Fibroblast of lung (primary cell): ENCODE measurements around the gene NET1. TPM values are rescaled to one million over a fixed set of nuclear protein-coding genes. Genes with fewer than 3 reads are reported as not detected.

ENCODE experiments used
- DNase-seq, 2 donors: peaks; one replicate each; pipeline versions ENCODE4 v3.0.0 to v3.0.0-alpha.2; 2010; ENCODE audit warnings: low read depth in 2 of 2
- H2AFZ ChIP-seq: 2 replicates; pipeline ENCODE4 v1.5.1; 2012; ENCODE audit warnings: low read length, control low read depth, inconsistent platforms
- H3K27ac ChIP-seq: 2 replicates; pipeline ENCODE4 v1.5.1; 2011; ENCODE audit warnings: low read length, control low read depth; ENCODE audit not compliant: insufficient read depth
- H3K27me3 ChIP-seq: 2 replicates; pipeline ENCODE4 v1.5.1; 2011; ENCODE audit warnings: mild to moderate bottlenecking, low read length; ENCODE audit not compliant: control insufficient read depth, insufficient read depth
- H3K36me3 ChIP-seq: 2 replicates; pipeline ENCODE4 v1.5.1; 2011; ENCODE audit warnings: low read length; ENCODE audit not compliant: control insufficient read depth, insufficient read depth
- H3K4me1 ChIP-seq: 2 replicates; pipeline ENCODE4 v1.5.1; 2011; ENCODE audit warnings: low read length; ENCODE audit not compliant: control insufficient read depth, insufficient read depth; ENCODE audit errors: extremely low read depth
- H3K4me2 ChIP-seq: 2 replicates; pipeline ENCODE4 v1.5.1; 2011; ENCODE audit warnings: low read length, control low read depth; ENCODE audit not compliant: insufficient read depth; ENCODE audit errors: extremely low read depth
- H3K4me3 ChIP-seq, 4 experiments: fragments of 200-600 bp in 1 of 4; sonication (generic) in 1 of 4; replicated peaks in 1 of 4; 2 replicates each; pipeline ENCODE4 v1.5.1; 2011 to 2016; ENCODE audit warnings: low read length in 4 of 4, low read depth in 3 of 4, mild to moderate bottlenecking in 3 of 4, control low read depth in 2 of 4, inconsistent platforms in 1 of 4, mixed read lengths in 1 of 4; ENCODE audit not compliant: insufficient read depth in 1 of 4; ENCODE audit errors: control extremely low read depth in 1 of 4
- H3K79me2 ChIP-seq: 2 replicates; pipeline ENCODE4 v1.5.1; 2012; ENCODE audit warnings: mild to moderate bottlenecking, low read length, inconsistent platforms; ENCODE audit not compliant: control insufficient read depth, insufficient read depth
- H3K9ac ChIP-seq: 2 replicates; pipeline ENCODE4 v1.5.1; 2011; ENCODE audit warnings: mild to moderate bottlenecking, low read length, control low read depth; ENCODE audit not compliant: insufficient read depth
- H3K9me3 ChIP-seq: 2 replicates; pipeline ENCODE4 v1.5.1; 2012; ENCODE audit warnings: low read depth, low read length; ENCODE audit not compliant: control insufficient read depth, insufficient read depth
- H4K20me1 ChIP-seq: 2 replicates; pipeline ENCODE4 v1.5.1; 2011; ENCODE audit warnings: low read length; ENCODE audit not compliant: control insufficient read depth, insufficient read depth; ENCODE audit errors: extremely low read depth
- EZH2 ChIP-seq: IDR thresholded peaks from 2 replicates; pipeline ENCODE4 v1.5.1; 2012; ENCODE audit warnings: low read length, control low read depth, mild to moderate bottlenecking; ENCODE audit errors: missing control alignments
- polyA plus RNA-seq, 2 donors: library from polyadenylated mRNA; depleted of rRNA in 1 of 2; stranded (reverse) in 1 of 2; unstranded in 1 of 2; fragments of >200 nt; gene quantifications; 2 replicates each; pipeline ENCODE4 v1.2.1, GENCODE V29; 2011 to 2012; ENCODE audit warnings: missing spikeins in 1 of 2
- total RNA-seq: library from RNA; depleted of rRNA; stranded (reverse); fragments of >200 nt; gene quantifications from 2 replicates; pipeline ENCODE4 v1.2.1, GENCODE V29; 2014
- TF ChIP-seq, protein P1 (sequence below), 2 donors: IDR thresholded peaks in 1 of 2; conservative IDR thresholded peaks in 1 of 2; 1 replicate in 1 of 2; 2 replicates in 1 of 2; pipeline ENCODE4 v1.5.1; 2011 to 2012; ENCODE audit warnings: low read length in 2 of 2, control low read depth in 1 of 2, inconsistent platforms in 1 of 2, low read depth in 1 of 2, mild to moderate bottlenecking in 1 of 2

Gene NET1
- total and polyA plus RNA-seq, 2 donors (not counting 1 experiment from before 2014, with no cell fraction given), result 7.2 to 45.4 TPM

DNA sequence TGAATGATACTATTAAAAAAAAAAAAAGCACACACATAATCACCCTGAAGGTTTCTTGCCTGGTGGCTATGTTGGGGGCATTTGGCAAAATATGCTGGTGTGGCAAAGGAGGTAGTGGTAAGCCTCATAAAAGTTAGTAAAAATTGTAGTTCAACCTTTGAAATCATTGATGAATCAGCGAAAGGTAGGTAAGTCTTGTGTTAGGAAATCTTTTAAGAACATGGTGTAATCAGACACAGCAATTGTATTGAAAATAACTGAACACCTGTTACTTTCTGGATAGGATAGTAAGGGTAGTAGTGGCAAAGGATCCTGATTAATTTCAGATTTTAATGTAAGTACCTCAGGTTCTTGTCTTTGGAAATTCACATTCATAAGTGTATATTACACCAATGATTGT lies 46.1 kb downstream of the NET1 start:
- Histone ChIP-seq H4K20me1 (no peaks in the 10 kb centered on the region), H2AFZ (no peak overlapping the region), H3K79me2 (no peaks in the 10 kb centered on the region), H3K4me2 (no peak overlapping the region), H3K36me3 (peaks cover 2% of the 10 kb centered on the region), H3K4me3 (no peak overlapping the region), H3K27me3 (no peaks in the 10 kb centered on the region), H3K4me1 (peaks cover 6% of the 10 kb centered on the region), H3K9me3 (no peaks in the 10 kb centered on the region), H3K9ac (no peak overlapping the region), H3K27ac (no peak overlapping the region)
- DNase-seq, result no peak
- TF ChIP-seq, protein P1, sequence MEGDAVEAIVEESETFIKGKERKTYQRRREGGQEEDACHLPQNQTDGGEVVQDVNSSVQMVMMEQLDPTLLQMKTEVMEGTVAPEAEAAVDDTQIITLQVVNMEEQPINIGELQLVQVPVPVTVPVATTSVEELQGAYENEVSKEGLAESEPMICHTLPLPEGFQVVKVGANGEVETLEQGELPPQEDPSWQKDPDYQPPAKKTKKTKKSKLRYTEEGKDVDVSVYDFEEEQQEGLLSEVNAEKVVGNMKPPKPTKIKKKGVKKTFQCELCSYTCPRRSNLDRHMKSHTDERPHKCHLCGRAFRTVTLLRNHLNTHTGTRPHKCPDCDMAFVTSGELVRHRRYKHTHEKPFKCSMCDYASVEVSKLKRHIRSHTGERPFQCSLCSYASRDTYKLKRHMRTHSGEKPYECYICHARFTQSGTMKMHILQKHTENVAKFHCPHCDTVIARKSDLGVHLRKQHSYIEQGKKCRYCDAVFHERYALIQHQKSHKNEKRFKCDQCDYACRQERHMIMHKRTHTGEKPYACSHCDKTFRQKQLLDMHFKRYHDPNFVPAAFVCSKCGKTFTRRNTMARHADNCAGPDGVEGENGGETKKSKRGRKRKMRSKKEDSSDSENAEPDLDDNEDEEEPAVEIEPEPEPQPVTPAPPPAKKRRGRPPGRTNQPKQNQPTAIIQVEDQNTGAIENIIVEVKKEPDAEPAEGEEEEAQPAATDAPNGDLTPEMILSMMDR (conservative IDR thresholded peaks at IDR 0.05 in 1 of 2, IDR thresholded peaks at IDR 0.05 in 1 of 2; ENCODE audit: low read depth in 1 of 2, low read length in 2 of 2), result no peak
- TF ChIP-seq EZH2, result no peak

DNA sequence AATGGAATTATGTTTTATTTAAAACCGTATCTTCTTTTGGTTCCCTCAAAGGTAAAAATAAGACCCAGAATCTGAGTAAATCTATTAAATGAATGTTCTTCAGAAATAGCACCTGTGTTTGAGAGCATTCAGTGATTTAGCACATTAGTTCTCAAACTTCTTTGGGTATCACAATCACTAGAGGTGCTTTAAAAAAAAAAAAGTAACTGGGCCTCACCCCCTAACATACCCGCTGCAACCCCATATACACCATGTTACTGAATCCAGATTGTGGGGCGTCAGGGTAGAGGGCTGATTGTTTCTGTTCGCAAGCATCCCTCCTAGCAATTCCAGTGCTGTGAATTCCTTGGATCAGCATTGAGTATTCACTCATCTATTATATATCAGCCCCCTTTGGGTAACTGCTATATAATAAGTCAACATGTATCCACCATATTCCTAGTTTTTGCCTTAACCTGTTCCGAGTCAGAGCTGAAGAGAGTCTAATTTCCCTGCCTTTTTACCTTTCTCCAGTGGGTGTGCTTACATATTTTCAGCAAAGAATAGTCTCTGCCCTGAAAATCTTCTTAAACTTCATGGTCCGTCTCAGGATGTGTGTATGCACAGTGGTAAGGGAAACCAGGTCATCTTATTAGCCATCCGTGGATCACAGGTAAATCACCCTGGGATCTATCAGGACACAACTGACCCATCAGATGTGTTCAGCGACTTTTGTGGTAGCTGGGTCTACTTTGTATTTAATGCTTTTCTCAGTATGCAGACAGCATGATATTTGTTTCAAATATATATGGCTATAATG lies 46.8 kb downstream of the NET1 start:
- no peak overlapping the region for H3K9ac ChIP-seq
- H2AFZ ChIP-seq, result no peak overlapping the region
- DNase-seq, result no peak

DNA sequence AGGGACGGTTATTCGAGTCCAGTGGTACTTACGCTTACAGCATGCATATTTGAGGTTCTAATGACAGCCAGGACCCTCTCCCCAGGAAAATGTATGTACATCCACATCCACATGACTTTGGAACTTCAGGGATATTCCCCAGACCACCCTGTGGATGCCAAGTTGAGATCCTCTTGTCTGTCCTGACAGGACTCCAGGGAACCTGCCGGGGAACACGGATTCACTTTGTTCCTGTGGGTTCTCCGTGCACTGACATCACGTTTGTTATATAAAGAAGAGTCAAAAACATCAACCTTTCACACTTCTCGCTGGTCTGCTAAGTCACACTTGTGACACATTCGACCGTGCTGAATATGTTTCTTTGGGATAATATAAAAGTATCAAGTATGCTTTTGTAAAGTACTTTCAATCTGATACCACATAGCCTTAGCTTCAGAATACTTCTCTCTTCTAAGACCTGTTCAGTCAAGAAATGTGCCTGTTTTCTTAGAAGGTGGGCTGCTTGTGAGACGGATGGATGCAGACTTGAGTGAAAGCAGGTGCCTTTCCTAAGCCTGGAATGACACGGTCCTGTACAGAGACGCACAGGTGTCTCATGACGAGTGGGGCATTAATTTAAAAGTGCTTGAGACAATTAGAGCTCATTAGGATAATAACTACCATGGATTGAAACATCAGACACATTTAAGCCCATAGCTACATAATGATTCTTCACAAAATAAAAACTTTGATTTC lies 48.3 kb downstream of the NET1 start:
- no peaks in the 10 kb centered on the region for H3K36me3 ChIP-seq
- H3K27ac ChIP-seq, result no peak overlapping the region
- no peak overlapping the region for H2AFZ ChIP-seq
- TF ChIP-seq, protein P1 (conservative IDR thresholded peaks at IDR 0.05 in 1 of 2, IDR thresholded peaks at IDR 0.05 in 1 of 2; ENCODE audit: low read depth in 1 of 2, low read length in 2 of 2), result no peak
- TF ChIP-seq EZH2, result no peak
- H3K9me3 ChIP-seq, result no peaks in the 10 kb centered on the region
- H3K27me3 ChIP-seq, result no peaks in the 10 kb centered on the region
- no peak for DNase-seq
- H3K4me3 ChIP-seq, result no peak overlapping the region
- H3K79me2 ChIP-seq, result no peaks in the 10 kb centered on the region
- H4K20me1 ChIP-seq, result no peaks in the 10 kb centered on the region
- H3K9ac ChIP-seq, result no peak overlapping the region
- H3K4me1 ChIP-seq, result peaks cover 6% of the 10 kb centered on the region
- H3K4me2 ChIP-seq, result no peak overlapping the region

More for the DNA sequence above, 46.8 kb downstream of the NET1 start:
- Histone ChIP-seq H3K27me3 (no peaks in the 10 kb centered on the region), H3K9me3 (no peaks in the 10 kb centered on the region), H4K20me1 (no peaks in the 10 kb centered on the region), H3K27ac (no peak overlapping the region), H3K4me1 (peaks cover 6% of the 10 kb centered on the region), H3K4me3 (no peak overlapping the region), H3K36me3 (peaks cover 2% of the 10 kb centered on the region), H3K4me2 (no peak overlapping the region), H3K79me2 (no peaks in the 10 kb centered on the region)
- TF ChIP-seq, protein P1 (conservative IDR thresholded peaks at IDR 0.05 in 1 of 2, IDR thresholded peaks at IDR 0.05 in 1 of 2; ENCODE audit: low read depth in 1 of 2, low read length in 2 of 2), result no peak
- TF ChIP-seq EZH2, result no peak
